ENCODE data around the gene ZFX. TPM values are rescaled to one million over a fixed set of nuclear protein-coding genes. Genes with fewer than 3 reads are reported as not detected.

Gene ZFX
- total RNA-seq, 1 donor from 2014 or later = 67.0 TPM

DNA sequence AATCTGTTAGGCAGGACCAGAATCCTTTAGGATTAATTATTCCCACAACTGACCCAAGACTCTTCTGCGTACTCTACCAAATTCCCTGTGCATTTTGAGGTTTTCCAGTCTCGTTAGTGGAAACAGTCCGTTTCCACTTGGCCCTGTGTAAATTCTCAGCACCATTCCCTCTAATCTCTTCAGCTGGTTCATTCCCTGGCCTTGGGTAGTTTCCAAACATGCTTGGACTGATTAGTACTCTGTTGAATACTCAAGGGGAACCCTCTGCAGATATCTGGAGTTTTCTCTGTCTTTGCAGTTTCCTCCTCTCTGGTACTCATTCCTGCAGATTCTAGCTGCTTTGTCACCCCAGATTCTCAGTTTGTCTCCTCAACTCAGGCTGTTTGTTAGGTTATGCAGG lies 80.4 kb downstream of the ZFX start:
- no peak overlapping the region for H3K4me3 Mint-ChIP-seq

DNA sequence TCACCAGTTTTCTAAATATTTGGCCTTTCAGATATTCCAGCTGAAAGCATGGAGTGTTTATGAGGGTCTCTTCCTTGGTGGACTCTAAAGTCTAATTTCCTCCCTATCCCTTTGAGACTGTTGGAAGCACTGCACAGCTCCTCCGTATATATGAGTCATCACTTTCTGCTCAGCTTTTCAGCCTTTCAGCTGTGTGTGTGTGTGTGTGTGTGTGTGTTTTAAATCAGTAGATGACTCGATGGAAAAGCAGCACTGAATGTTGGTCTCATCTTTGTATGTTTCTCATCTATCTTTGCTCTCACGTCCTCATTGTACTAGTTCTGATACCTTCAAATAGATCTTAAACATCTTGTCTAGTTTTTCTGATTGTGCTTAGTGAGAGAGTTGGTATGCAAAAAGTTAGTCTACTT lies 81.6 kb downstream of the ZFX start:
- no peak for ATAC-seq (ENCODE audit: low read depth)
- peaks cover 2% of the 10 kb centered on the region for H3K4me1 Mint-ChIP-seq
- ChIA-PET POLR2A (no interaction called here), CTCF (no interaction called here)
- H3K27me3 Mint-ChIP-seq = no peaks in the 10 kb centered on the region
- H3K27ac Mint-ChIP-seq = no peak overlapping the region
- TF ChIP-seq, protein P1, sequence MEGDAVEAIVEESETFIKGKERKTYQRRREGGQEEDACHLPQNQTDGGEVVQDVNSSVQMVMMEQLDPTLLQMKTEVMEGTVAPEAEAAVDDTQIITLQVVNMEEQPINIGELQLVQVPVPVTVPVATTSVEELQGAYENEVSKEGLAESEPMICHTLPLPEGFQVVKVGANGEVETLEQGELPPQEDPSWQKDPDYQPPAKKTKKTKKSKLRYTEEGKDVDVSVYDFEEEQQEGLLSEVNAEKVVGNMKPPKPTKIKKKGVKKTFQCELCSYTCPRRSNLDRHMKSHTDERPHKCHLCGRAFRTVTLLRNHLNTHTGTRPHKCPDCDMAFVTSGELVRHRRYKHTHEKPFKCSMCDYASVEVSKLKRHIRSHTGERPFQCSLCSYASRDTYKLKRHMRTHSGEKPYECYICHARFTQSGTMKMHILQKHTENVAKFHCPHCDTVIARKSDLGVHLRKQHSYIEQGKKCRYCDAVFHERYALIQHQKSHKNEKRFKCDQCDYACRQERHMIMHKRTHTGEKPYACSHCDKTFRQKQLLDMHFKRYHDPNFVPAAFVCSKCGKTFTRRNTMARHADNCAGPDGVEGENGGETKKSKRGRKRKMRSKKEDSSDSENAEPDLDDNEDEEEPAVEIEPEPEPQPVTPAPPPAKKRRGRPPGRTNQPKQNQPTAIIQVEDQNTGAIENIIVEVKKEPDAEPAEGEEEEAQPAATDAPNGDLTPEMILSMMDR (IDR thresholded peaks at IDR 0.05) = no peak
- no peaks in the 10 kb centered on the region for H3K36me3 Mint-ChIP-seq (ENCODE audit: low read depth)
- H3K9me3 Mint-ChIP-seq = no peaks in the 10 kb centered on the region
- intact Hi-C loops (cut with micrococcal nuclease) = no loop called here
- H3K4me3 Mint-ChIP-seq = no peak overlapping the region
- no peak for DNase-seq

More for the DNA sequence above, 80.4 kb downstream of the ZFX start:
- CTCF ChIA-PET = no interaction called here
- Mint-ChIP-seq H3K36me3 (ENCODE audit: low read depth) (no peaks in the 10 kb centered on the region), H3K27me3 (no peaks in the 10 kb centered on the region), H3K27ac (no peak overlapping the region), H3K4me1 (no peaks in the 10 kb centered on the region), H3K9me3 (no peaks in the 10 kb centered on the region)
- TF ChIP-seq, protein P1 (IDR thresholded peaks at IDR 0.05) = no peak
- no peak for DNase-seq
- intact Hi-C loops (cut with micrococcal nuclease) = loop anchor here (10.0 kb wide), 1 partner anchor 55 kb away; no protein-coding TSS in a partner anchor
- POLR2A ChIA-PET = no interaction called here
- ATAC-seq (ENCODE audit: low read depth) = no peak

DNA sequence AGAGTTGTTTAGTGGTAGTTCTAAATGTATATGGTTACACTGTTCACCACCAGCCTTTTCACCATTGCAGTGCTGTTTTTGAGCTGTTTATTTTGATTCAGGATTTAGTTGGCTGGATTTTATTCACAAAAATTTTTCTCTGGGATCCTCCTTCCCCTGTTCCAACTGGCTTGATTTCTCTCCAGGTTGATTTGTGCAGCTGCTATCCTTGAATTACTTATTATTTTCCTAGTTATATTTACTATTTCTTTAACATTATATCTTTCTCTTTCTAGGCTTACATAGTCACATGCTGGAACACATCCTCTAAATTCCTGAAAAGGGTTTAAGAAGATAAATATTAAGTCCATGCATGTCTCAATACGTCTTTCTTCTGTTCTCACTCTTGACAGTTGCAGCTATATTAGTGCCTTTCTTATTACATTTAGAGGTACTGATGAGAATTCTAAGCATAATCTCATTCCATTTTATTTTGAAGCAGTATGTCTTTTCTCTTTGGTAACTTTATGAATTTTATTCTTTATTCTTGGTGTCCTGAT lies 82.2 kb downstream of the ZFX start:
- ChIA-PET POLR2A (no interaction called here), CTCF (no interaction called here)
- H3K36me3 Mint-ChIP-seq (ENCODE audit: low read depth) = no peaks in the 10 kb centered on the region
- intact Hi-C loops (cut with micrococcal nuclease) = no loop called here
- no peaks in the 10 kb centered on the region for H3K27me3 Mint-ChIP-seq
- no peak overlapping the region for H3K4me3 Mint-ChIP-seq
- TF ChIP-seq, protein P1 (IDR thresholded peaks at IDR 0.05) = no peak
- H3K27ac Mint-ChIP-seq = no peak overlapping the region
- ATAC-seq (ENCODE audit: low read depth) (no peak), DNase-seq (no peak)
- H3K4me1 Mint-ChIP-seq = peaks cover 2% of the 10 kb centered on the region
- no peaks in the 10 kb centered on the region for H3K9me3 Mint-ChIP-seq

DNA sequence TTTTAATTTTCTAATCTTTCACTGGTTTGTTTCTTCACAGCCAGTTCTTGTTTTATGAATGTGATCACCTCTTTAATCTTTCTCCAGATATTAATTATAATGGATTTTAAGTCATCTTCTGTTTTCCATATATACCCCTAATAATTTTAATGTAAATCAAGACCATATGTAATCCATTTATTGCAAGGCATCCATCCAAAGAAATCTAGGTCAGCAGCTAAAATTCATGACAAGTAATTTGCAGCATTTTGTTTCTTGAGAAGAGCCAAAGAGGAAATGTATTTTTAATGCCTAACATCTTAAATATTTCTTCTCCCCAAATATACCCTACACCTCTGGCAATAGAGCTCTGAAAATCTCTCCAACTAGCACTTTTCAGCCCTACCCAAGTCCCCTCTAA lies 83.3 kb downstream of the ZFX start:
- Mint-ChIP-seq H3K27me3 (no peaks in the 10 kb centered on the region), H3K4me1 (peaks cover 2% of the 10 kb centered on the region), H3K27ac (no peak overlapping the region), H3K36me3 (ENCODE audit: low read depth) (no peaks in the 10 kb centered on the region), H3K9me3 (no peaks in the 10 kb centered on the region), H3K4me3 (no peak overlapping the region)
- TF ChIP-seq, protein P1 (IDR thresholded peaks at IDR 0.05) = no peak
- ChIA-PET POLR2A (no interaction called here), CTCF (no interaction called here)
- no peak for ATAC-seq (ENCODE audit: low read depth)
- no peak for DNase-seq
- intact Hi-C loops (cut with micrococcal nuclease) = no loop called here

DNA sequence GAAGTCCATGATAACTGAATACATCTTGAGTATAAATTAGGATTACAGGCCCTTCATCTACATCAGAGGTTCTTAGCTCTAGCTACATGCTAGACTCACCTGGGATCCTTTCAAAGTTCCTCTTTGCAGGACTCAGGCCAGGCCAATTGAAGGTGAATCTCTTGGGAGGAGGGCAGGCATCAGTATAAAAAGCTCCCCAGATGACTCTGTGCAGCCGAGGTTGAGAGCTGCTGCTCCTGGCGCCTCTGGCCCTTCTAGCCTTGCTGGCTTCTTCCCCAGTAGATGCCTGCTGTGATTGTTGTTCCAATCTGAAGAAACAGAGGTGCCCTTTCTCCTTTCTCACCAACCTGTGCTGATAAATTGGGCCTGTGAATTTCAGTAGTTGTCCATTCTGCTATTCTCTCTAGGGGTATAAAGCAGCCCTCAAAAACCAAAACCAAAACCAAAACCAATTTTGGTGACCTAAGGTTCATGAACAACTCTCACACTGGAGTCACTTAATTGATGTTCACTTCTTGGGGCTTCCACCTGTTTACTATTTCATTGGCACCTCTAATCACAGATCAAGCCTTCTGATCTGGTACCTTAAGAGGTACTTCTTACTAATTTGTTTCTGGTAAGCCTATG lies 85.7 kb downstream of the ZFX start:
- Mint-ChIP-seq H3K4me3 (no peak overlapping the region), H3K27ac (no peak overlapping the region), H3K36me3 (ENCODE audit: low read depth) (no peaks in the 10 kb centered on the region), H3K27me3 (no peaks in the 10 kb centered on the region), H3K4me1 (peaks cover 2% of the 10 kb centered on the region), H3K9me3 (no peaks in the 10 kb centered on the region)
- intact Hi-C loops (cut with micrococcal nuclease) = no loop called here
- no peak for ATAC-seq (ENCODE audit: low read depth)
- TF ChIP-seq, protein P1 (IDR thresholded peaks at IDR 0.05) = no peak
- ChIA-PET POLR2A (no interaction called here), CTCF (no interaction called here)
- DNase-seq = no peak
